ENCODE data around the gene TBC1D22B.

DNA sequence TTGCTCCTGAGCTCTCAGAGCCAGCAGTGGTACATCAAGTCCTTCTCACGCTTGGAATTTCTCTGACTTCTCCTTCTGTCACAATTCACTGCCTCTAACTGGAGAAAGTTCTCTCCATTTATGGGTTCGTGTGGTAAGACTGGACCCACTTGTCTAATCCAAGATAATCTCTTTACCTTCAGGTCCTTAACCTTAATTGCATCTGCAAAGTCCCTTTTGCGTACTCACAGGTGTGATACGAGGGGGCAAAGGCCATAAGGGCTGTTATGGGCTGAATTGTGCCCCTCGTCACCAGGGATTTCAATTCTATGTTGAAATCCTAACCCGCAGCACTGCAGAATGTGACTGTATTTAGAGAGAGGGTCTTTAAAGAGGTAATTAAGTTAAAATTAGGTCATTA, 27.5 kb upstream of the TBC1D22B start:
- TF ChIP-seq POLR2A (IDR thresholded peaks at IDR 0.05; ENCODE audit: low read length) (no peak), GATA1 (IDR thresholded peaks at IDR 0.05; ENCODE audit: low read depth, low read length) (no peak)
